K562 (cell line): ENCODE data around the gene TRPM2. TPM values are rescaled to one million over a fixed set of nuclear protein-coding genes. Genes with fewer than 3 reads are reported as not detected.
A peak's percentile ranks its signal among the peaks of the same experiment; 100 is the strongest.

Experiments
- BCL6 ChIP-seq: fragments of 250-450 bp; sonication (Bioruptor Pico); IDR thresholded peaks from 2 replicates; pipeline ENCODE4 v1.4.0; 2020
- DLX4 ChIP-seq: fragments of 250-450 bp; sonication (Bioruptor Pico); IDR thresholded peaks from 2 replicates; pipeline ENCODE4 v1.6.1; 2021; ENCODE audit warnings: mild to moderate bottlenecking
- ELK3 ChIP-seq: fragments of 450-650 bp; formaldehyde crosslinking; IDR thresholded peaks from 2 replicates; pipeline ENCODE4 v1.4.0; 2020; ENCODE audit warnings: mild to moderate bottlenecking
- ESRRA ChIP-seq: fragments of 450-650 bp; IDR thresholded peaks from 2 replicates; pipeline ENCODE4 v1.6.1; 2014; ENCODE audit warnings: low read depth, mild to moderate bottlenecking, moderate library complexity, borderline replicate concordance
- HOMEZ ChIP-seq: fragments of 250-450 bp; sonication (Bioruptor Pico); IDR thresholded peaks from 2 replicates; pipeline ENCODE4 v1.4.0; 2020; ENCODE audit warnings: mild to moderate bottlenecking, moderate library complexity
- KAT7 ChIP-seq: sonication (generic); formaldehyde crosslinking; IDR thresholded peaks from 2 replicates; pipeline ENCODE4 v1.8.0; 2022; ENCODE audit warnings: missing genetic modification reagents, mild to moderate bottlenecking, borderline replicate concordance
- KLF10 ChIP-seq: fragments of 250-450 bp; sonication (Bioruptor Pico); IDR thresholded peaks from 2 replicates; pipeline ENCODE4 v1.6.1; 2021; ENCODE audit warnings: matching md5 sums
- MEF2A ChIP-seq: IDR thresholded peaks from 2 replicates; pipeline ENCODE4 v1.6.1; 2011; ENCODE audit warnings: low read depth, mild to moderate bottlenecking, low read length, moderate library complexity; ENCODE audit not compliant: control insufficient read depth
- NFIC ChIP-seq: fragments of 450-650 bp; IDR thresholded peaks from 2 replicates; pipeline ENCODE4 v1.6.1; 2017; ENCODE audit warnings: mild to moderate bottlenecking, inconsistent platforms
- PCBP1 ChIP-seq: fragments of 200-400 bp; formaldehyde crosslinking; IDR thresholded peaks from 2 replicates; pipeline ENCODE4 v1.6.1; 2018; ENCODE audit warnings: mild to moderate bottlenecking, low read depth, low read length; ENCODE audit not compliant: poor library complexity, severe bottlenecking
- PHTF2 ChIP-seq: fragments of 250-450 bp; sonication (Bioruptor Pico); IDR thresholded peaks from 2 replicates; pipeline ENCODE4 v1.5.0; 2021; ENCODE audit warnings: mild to moderate bottlenecking
- RBM15 ChIP-seq: fragments of 200-400 bp; formaldehyde crosslinking; IDR thresholded peaks from 2 replicates; pipeline ENCODE4 v1.6.1; 2018; ENCODE audit warnings: mild to moderate bottlenecking, low read length, moderate library complexity; ENCODE audit not compliant: insufficient read depth
- SMAD1 ChIP-seq: fragments of 150-350 bp; IDR thresholded peaks from 2 replicates; pipeline ENCODE4 v1.6.1; 2014; ENCODE audit warnings: low read length, low read depth; ENCODE audit not compliant: partially characterized antibody
- SMC3 ChIP-seq: conservative IDR thresholded peaks from 2 replicates; pipeline ENCODE4 v1.6.1; 2011; ENCODE audit warnings: low read depth, low read length, improper control_type of control experiment; ENCODE audit not compliant: insufficient read depth
- SREBF1 ChIP-seq: fragments of 150-350 bp; IDR thresholded peaks from 2 replicates; pipeline ENCODE4 v1.6.1; 2014; ENCODE audit warnings: antibody characterized with exemption, low read depth, low read length, borderline replicate concordance
- TBL1XR1 ChIP-seq, 2 experiments: IDR thresholded peaks; 2 replicates each; pipeline ENCODE4 v1.6.1; 2012; ENCODE audit warnings: improper control_type of control experiment in 2 of 2, low read length in 2 of 2, mild to moderate bottlenecking in 1 of 2
- TCF7L2 ChIP-seq: fragments of 150-350 bp; IDR thresholded peaks from 2 replicates; pipeline ENCODE4 v1.6.1; 2016; ENCODE audit warnings: low read depth, mild to moderate bottlenecking, low read length, moderate library complexity
- ZBTB7A ChIP-seq: IDR thresholded peaks from 2 replicates; pipeline ENCODE4 v1.6.1; 2011; ENCODE audit warnings: low read depth, mild to moderate bottlenecking, low read length, moderate library complexity, borderline replicate concordance; ENCODE audit not compliant: control insufficient read depth
- ZFPM2 ChIP-seq: fragments of 250-450 bp; sonication (Bioruptor Pico); IDR thresholded peaks from 2 replicates; pipeline ENCODE4 v1.5.1; 2022; ENCODE audit warnings: mild to moderate bottlenecking
- ZNF507 ChIP-seq: conservative IDR thresholded peaks from 2 replicates; pipeline ENCODE4 v1.6.1; 2017; ENCODE audit warnings: missing genetic modification characterization, missing compliant biosample characterization
- ZNF512 ChIP-seq: IDR thresholded peaks from 2 replicates; pipeline ENCODE4 v1.6.1; 2016; ENCODE audit warnings: missing genetic modification characterization, missing compliant biosample characterization
- ZNF586 ChIP-seq: fragments of 450-650 bp; formaldehyde crosslinking; conservative IDR thresholded peaks from 2 replicates; pipeline ENCODE4 v1.4.0; 2020; ENCODE audit warnings: mild to moderate bottlenecking, moderate library complexity
- ZNF639 ChIP-seq, 2 experiments: fragments of 200-800 bp in 1 of 2; sonication (Bioruptor generic) in 1 of 2; sonication (generic) in 1 of 2; formaldehyde crosslinking in 1 of 2; IDR thresholded peaks in 1 of 2; conservative IDR thresholded peaks in 1 of 2; 2 replicates each; pipeline versions ENCODE4 v1.5.0 to v1.6.1; 2016 to 2020; ENCODE audit warnings: missing compliant biosample characterization in 1 of 2, missing genetic modification characterization in 1 of 2, missing genetic modification reagents in 1 of 2
- ZSCAN29 ChIP-seq: fragments of 450-650 bp; IDR thresholded peaks from 2 replicates; pipeline ENCODE4 v1.6.1; 2017
- polyA plus RNA-seq, 8 experiments: library from polyadenylated mRNA; depleted of rRNA in 4 of 8; stranded (reverse) in 5 of 8; unstranded in 3 of 8; fragments of >200 nt; fragmentation: Nextera tagmentation in 2 of 8; fragmentation: Illumina TruSeq in 1 of 8; extraction: Ambion mirVana in 2 of 8; extraction: Trizol in 1 of 8; gene quantifications; 2 replicates each; pipeline versions ENCODE4 v1.2.1 to v1.2.3, GENCODE V29; 2011 to 2014; ENCODE audit warnings: inconsistent platforms in 1 of 8, missing spikeins in 1 of 8
- total RNA-seq, 7 experiments: library from RNA; depleted of rRNA in 6 of 7; stranded (reverse); fragments of >200 nt in 6 of 7; fragmentation: Illumina TruSeq in 2 of 7; extraction: Trizol in 2 of 7; gene quantifications; 2 replicates each; pipeline versions ENCODE4 v1.2.1 to v1.2.3, GENCODE V29; 2011 to 2021; ENCODE audit warnings: low replicate concordance in 1 of 7

Gene TRPM2
- total and polyA plus RNA-seq, 9 of the 15 experiments (the other 6 are each of a cell fraction or from before 2014, with no cell fraction given) = 0.33 to 2.1 (median 0.98) TPM; not detected in 2

- no peak for TF ChIP-seq MEF2A
- TF ChIP-seq PCBP1 = no peak
- no peak for TF ChIP-seq ZNF586 (CRISPR knock-in tag)
- TF ChIP-seq KLF10 = no peak
- TF ChIP-seq DLX4 (CRISPR knock-in tag) = no peak
- no peak for TF ChIP-seq PHTF2 (CRISPR knock-in tag)
- no peak for TF ChIP-seq RBM15
- TF ChIP-seq ZNF512 = no peak
- TF ChIP-seq ZSCAN29 = no peak
- no peak for TF ChIP-seq SMAD1
- TF ChIP-seq ZNF507 (tag) = no peak
- TF ChIP-seq TBL1XR1 (IDR thresholded peaks at IDR 0.05; ENCODE audit: low read length in 2 of 2) = no peak
- no peak for TF ChIP-seq NFIC
- no peak for TF ChIP-seq ESRRA
- no peak for TF ChIP-seq TCF7L2
- TF ChIP-seq ELK3 = no peak
- no peak for TF ChIP-seq ZFPM2
- peak; percentile 50 for TF ChIP-seq SMC3
- no peak for TF ChIP-seq KAT7 (CRISPR knock-in tag)
- no peak for TF ChIP-seq SREBF1
- TF ChIP-seq BCL6 = no peak
- no peak for TF ChIP-seq ZNF639 (CRISPR knock-in tag; conservative IDR thresholded peaks at IDR 0.05 in 1 of 2, IDR thresholded peaks at IDR 0.05 in 1 of 2)
- TF ChIP-seq HOMEZ (CRISPR knock-in tag) = no peak
- TF ChIP-seq ZBTB7A = peak; percentile 48; the same call in 1 of the 2 replicates
Observed at GRCh38 chr21:44304877-44305293, 48.5 kb upstream of the TRPM2 start (continued).
